ENCODE data around the gene ACIN1.

GRCh38 chr14:23051141-23052057 lies 43.5 kb downstream of the ACIN1 start:
- TF ChIP-seq CTCF (optimal IDR thresholded peaks at IDR 0.05 in 1 of 3, IDR thresholded peaks at IDR 0.05 in 1 of 3, conservative IDR thresholded peaks at IDR 0.05 in 1 of 3; ENCODE audit: extremely low read depth in 1 of 3, insufficient read depth in 2 of 3, low read length in 3 of 3) (no peak), EZH2 (IDR thresholded peaks at IDR 0.05; ENCODE audit: low read length) (no peak)

Measured in keratinocyte (primary cell).